ENCODE data around the gene MCC.

MCC gene

DNA sequence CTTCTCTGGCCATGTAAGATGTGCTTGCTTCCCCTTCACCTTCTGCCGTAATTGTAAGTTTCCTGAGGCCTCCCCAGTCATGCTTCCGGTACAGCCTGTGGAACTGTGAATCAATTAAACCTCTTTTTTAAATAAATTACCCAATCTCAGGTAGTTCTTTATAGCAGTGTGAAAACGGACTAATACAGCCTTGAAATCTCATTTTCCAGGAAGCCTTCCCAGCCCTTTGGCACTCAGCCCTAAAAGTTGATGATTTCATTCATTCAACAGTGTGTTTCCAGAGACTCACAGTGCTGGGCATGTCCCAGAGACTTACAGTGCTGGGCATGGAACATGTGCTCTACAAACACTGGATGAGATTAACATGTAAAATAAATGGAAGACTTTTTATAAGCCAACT is 375.8 kb downstream of the MCC start:
- no peak for DNase-seq (ENCODE audit: low read depth in 3 of 3)

GRCh38 chr5:113110117-113110516 is 378.1 kb downstream of the MCC start:
- DNase-seq (ENCODE audit: low read depth in 3 of 3): no peak

DNA sequence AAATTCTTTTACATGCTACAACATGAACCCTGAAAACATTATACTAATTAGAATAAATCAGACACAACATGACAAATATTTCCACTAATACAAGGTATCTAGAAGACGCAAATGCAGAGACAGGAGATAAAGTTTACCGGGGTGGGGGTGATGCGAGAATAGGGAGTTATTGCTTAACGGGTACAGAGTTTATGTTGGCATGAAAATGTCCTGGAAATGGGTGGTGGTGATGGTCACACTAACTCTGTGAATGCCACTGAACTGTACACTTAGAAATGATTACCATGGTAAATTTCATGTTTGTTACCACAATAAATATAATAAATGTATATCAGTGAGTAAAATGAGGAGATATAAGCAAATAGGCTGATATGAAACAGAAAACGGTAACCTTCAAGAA is 378.9 kb downstream of the MCC start:
- DNase-seq (ENCODE audit: low read depth in 3 of 3): no peak

GRCh38 chr5:113108485-113108884 is 379.8 kb downstream of the MCC start:
- DNase-seq (ENCODE audit: low read depth in 3 of 3): no peak

DNA sequence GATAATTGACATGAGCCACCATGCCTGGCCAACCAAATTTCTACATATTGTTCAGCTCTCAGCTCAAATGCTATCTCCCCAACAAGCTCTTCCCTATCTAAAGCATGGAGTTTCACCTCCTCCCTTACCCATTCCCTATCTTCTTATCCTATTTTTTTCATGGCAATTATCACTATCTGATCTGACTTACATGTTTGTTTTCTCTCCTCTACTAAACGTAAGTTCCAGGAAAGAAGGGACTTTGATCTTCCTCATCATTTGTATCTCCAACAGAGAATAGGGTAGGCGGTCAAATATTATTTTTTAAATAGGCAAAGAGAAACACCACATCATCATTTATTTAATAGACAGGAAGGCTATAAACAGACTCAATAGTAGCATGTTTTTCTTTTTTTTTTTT is 381.4 kb downstream of the MCC start:
- DNase-seq (ENCODE audit: low read depth in 3 of 3): no peak

DNA sequence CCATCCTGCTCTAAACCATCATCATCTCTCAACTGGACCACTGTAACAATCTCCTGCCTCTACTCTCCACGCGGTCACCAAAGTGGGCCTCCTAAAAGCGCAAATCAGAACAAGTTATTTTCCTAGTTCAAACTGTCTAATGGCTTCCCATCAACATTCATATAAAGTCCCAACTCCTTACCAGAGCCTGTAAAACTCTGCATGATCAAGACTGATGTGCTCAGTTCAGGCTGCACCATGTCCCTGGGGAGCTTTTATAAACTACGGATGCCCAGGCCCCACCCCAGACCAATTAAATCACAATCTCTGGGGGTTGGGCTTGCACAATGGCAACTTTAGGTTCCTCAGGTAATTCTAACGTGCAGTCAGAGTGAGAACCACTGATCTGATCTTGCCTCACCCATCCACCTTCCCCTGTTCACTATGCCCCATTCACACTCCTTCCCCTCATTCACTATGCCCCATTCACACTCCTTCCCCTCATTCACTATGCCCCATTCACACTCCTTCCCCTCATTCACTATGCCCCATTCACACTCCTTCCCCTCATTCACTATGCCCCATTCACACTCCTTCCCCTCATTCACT is 382.5 kb downstream of the MCC start:
- no peak for DNase-seq (ENCODE audit: low read depth in 3 of 3)

DNA sequence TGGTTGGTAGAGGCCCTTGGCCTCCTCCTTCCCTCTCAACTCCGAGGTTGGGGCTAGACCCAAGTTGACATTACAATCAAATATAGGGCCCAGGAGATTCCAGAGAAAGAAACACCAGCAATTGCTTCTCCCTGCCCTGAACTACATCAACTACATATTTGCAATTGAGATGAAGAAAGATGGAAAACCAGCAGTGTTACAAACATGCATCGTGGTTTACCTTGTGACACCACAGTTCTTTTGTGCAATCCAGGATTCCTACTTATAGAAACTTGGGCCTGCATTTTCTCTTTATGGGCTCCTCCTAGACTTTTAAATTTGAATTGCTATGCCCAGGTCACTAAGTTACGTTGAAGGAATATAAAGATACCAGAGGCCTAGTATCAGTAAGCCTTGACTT is 384.9 kb downstream of the MCC start:
- no peak for DNase-seq (ENCODE audit: low read depth in 3 of 3)

DNA sequence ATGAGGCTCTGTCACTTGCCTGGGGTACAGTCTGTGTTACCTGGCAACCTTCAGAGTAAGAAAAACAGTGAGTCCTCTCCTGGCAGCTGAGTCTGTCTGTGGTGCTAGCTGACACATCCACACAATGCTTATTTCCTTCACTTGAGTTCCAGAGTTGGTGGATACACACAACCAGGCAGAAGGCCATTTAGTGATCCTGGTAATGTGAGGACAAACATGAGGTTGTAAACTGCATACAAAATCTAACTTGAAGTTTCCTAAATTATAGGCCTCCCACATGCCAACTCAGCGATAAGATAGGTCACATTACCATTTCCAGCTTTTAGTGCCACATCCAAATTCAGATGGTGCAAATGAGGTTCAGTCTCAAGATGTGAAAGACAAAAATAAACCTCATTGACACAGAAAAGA is 386.1 kb downstream of the MCC start:
- DNase-seq (ENCODE audit: low read depth in 3 of 3): no peak

DNA sequence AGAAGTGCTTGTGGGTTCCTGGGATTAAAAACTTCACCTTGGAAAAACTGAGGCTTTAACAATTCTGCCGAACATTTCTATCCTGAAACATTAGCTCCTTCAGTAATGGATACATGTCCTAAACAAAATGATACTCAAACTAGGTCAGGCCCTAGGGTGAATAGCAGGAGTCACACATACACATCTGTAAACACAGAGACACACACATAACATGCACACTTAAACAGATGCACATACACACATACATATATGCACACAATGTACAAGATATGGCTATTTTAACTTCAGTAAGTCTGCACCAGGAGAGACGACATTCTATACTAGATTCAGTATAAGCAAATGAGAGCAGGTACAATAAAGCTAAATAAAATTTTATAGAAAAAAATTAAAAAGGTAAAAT is 387.3 kb downstream of the MCC start:
- DNase-seq (ENCODE audit: low read depth in 3 of 3): no peak

- no peak for DNase-seq (ENCODE audit: low read depth in 3 of 3)
Observed at GRCh38 chr5:113099822-113100221, 388.4 kb downstream of the MCC start.

DNA sequence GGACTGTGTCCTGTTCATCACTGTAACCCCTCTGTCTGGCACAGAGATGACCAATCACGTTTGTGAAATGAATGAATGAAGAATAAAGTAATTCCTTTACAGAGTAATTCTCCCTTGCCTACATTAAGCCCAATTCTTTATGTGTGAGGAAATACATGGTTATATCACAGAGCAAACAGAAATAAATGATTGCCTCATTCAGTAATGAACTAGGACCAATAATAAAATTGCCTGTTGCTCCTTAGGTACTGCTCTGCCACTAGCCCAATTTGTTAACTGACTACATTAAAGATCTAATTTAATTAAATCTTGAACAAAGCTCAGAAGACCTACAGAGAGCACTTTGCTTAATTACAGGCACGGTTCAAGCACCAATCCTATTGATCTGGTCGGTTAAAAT is 389.9 kb downstream of the MCC start:
- no peak for DNase-seq (ENCODE audit: low read depth in 3 of 3)

DNA sequence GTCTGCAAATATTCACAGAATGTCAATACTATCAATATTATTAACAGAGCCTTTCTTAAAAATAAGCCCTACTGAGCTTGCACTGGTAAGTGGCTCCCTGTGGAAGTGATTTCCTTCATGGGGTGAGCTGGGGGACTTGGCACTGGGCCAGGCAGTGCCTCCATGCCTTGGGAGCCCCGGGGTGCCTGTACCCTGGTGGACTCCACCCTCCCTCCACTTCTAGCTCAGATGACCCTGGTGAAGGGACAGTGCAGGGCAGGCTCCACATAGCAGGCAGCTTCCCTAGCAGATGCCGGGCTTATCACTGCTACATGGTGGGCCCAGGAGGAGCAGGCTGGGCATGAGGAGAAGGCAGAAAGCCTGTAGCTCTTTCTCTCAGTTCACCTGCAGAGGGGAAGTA is 392.4 kb downstream of the MCC start:
- DNase-seq (ENCODE audit: low read depth in 3 of 3): no peak

DNA sequence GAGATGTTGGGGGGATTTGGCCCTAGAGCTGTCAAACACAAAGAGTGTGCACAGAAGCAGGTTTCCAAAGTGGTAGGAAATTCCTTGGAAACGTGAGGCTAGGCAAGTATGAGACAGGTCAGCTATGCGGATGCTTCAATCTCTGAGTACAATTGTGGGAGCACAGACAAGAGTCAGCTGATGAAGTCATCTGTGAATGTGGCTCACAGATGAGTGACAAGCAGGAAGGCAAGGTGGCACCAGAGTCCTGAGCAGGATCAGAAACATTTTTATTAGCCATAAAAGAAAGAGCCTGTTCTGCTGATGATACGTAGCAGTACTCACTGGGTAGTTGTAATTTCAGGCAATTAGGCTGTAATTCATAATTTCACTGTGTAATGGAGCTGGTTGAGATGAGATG is 394.7 kb downstream of the MCC start:
- no peak for DNase-seq (ENCODE audit: low read depth in 3 of 3)

- DNase-seq (ENCODE audit: low read depth in 3 of 3): no peak
Observed at GRCh38 chr5:113092683-113093082, 395.6 kb downstream of the MCC start.

- no peak for DNase-seq (ENCODE audit: low read depth in 3 of 3)
Observed at GRCh38 chr5:113091622-113092021, 396.6 kb downstream of the MCC start.

- no peak for DNase-seq (ENCODE audit: low read depth in 3 of 3)
Observed at GRCh38 chr5:113090336-113091106, 397.7 kb downstream of the MCC start.

GRCh38 chr5:113089653-113090335 is 398.5 kb downstream of the MCC start:
- DNase-seq (ENCODE audit: low read depth in 3 of 3): no peak

- DNase-seq (ENCODE audit: low read depth in 3 of 3): no peak
Observed at GRCh38 chr5:113087976-113088514, 400.2 kb downstream of the MCC start.

DNA sequence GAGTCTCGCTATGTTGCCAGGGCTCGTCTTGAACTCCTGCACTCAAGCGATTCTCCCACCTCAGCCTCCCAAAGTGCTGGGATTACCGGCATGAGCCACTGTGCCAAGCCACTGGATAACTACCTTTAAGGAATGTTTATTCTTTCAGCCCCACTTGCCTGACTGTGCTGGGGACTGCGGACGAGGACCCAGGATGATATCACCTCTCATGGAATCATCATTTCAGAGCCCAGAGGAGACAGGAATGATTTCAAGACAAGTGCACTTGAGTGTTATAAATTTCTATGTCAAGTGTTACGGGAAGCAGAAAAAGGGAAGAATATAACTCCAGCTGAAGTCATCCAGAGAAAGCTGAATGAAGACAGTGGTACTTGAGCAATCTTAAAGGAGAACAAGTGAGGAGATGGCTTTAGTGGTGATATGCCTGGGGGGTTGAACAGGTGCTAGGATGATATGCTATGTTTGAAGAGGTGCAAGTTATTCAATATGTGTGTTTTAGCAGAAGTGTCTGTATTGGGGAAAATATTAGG is 402.3 kb downstream of the MCC start:
- no peak for DNase-seq (ENCODE audit: low read depth in 3 of 3)

- DNase-seq (ENCODE audit: low read depth in 3 of 3): no peak
Observed at GRCh38 chr5:113085084-113085414, 403.2 kb downstream of the MCC start.

GRCh38 chr5:113084402-113085083 is 403.7 kb downstream of the MCC start:
- DNase-seq (ENCODE audit: low read depth in 3 of 3): no peak

DNA sequence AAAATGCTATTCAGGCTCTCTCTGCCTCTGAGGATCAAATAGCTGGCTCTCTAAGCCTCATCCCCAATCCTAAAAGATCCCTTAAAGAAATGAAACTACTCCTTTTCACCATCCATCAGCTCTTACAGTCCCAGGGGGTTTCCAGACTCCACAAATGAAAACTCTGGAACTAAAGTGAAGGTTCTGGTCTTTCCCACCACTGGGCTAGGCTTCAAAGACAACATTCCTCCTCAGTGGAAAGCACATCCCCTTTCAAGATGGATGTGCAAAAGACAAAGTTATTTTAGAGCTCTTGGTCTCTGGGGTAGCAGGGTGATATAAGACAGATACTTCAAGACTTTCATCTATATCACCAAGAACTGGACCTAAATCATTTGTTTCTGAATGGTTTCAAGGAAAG is 404.8 kb downstream of the MCC start:
- no peak for DNase-seq (ENCODE audit: low read depth in 3 of 3)
